ENCODE data around the gene MED27. TPM values are rescaled to one million over a fixed set of nuclear protein-coding genes. Genes with fewer than 3 reads are reported as not detected.

The MED27 gene
- total RNA-seq, 1 donor from 2014 or later: 28.2 TPM

DNA sequence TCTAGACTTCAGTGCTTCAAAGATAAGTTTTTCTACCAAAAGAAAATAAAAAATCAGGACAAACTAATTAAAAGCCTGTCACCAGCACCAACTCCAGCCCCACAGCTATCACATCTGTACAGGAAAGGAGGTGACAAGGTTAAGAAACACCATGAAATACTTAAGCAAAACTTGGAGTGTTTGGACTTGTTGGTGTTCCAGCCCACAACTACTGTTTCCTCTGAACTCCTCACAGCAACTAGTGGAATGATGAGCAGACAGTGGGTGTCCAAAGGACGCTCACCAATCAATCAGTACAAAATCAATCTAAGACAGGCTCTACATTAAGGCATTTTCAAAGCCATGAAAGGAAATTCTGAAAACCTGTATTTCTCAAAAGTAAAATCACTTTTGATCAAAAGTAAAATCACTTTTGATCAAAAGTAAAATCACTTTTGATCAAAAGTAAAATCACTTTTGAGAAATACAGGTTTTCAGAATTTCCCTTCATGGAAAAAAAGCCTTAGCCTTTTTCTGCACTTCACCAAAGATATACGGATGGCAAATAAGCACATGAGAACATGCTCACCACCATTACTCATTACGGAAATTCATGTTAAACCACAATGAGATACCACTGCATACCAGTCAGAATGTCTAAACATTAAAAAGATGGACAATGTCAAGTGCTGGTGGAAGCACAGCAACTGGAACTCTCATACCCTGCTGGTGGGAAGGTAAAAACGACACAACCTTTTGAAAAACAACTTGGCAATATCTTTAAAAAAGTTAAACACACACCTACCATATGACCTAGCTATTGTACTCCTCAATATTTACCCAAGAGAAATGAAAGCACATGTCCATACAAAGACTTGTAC, 79.7 kb downstream of the MED27 start:
- Mint-ChIP-seq H3K27me3 (ENCODE audit: low read depth) (no peaks in the 10 kb centered on the region), H3K9me3 (ENCODE audit: low read depth) (peaks cover 2% of the 10 kb centered on the region), H3K36me3 (ENCODE audit: low read depth) (peaks cover 5% of the 10 kb centered on the region), H3K27ac (ENCODE audit: unreplicated experiment) (peak overlapping the region; percentile 75), H3K4me1 (ENCODE audit: low read depth) (peaks cover 23% of the 10 kb centered on the region), H3K4me3 (ENCODE audit: unreplicated experiment) (no peak overlapping the region)
- no peak for DNase-seq (ENCODE audit: low spot score)
- TF ChIP-seq, protein P1, sequence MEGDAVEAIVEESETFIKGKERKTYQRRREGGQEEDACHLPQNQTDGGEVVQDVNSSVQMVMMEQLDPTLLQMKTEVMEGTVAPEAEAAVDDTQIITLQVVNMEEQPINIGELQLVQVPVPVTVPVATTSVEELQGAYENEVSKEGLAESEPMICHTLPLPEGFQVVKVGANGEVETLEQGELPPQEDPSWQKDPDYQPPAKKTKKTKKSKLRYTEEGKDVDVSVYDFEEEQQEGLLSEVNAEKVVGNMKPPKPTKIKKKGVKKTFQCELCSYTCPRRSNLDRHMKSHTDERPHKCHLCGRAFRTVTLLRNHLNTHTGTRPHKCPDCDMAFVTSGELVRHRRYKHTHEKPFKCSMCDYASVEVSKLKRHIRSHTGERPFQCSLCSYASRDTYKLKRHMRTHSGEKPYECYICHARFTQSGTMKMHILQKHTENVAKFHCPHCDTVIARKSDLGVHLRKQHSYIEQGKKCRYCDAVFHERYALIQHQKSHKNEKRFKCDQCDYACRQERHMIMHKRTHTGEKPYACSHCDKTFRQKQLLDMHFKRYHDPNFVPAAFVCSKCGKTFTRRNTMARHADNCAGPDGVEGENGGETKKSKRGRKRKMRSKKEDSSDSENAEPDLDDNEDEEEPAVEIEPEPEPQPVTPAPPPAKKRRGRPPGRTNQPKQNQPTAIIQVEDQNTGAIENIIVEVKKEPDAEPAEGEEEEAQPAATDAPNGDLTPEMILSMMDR (IDR thresholded peaks at IDR 0.05): peak; percentile 31

DNA sequence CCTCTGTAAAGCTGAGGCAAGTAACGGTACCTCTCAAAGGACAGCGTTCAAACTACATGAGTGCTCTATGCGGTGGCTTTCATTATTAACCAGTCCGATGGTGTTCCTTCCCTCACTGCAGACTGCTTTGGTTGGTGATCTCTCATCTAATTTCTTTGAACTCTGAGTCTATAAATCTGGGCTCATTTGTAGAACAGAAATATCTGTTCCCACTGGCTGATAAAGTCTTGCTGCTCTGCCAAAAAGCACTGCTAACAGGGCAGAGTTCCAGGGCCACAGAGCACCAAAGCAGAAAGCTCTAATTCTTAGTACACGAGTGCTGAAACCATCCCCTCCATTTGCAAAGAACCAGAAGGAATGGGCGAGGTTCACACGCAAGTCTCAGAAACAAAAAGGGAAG, 81.9 kb downstream of the MED27 start:
- H3K9me3 Mint-ChIP-seq (ENCODE audit: low read depth): peaks cover 2% of the 10 kb centered on the region
- TF ChIP-seq, protein P1 (IDR thresholded peaks at IDR 0.05): no peak
- H3K4me1 Mint-ChIP-seq (ENCODE audit: low read depth): peaks cover 23% of the 10 kb centered on the region
- H3K36me3 Mint-ChIP-seq (ENCODE audit: low read depth): peaks cover 7% of the 10 kb centered on the region
- H3K4me3 Mint-ChIP-seq (ENCODE audit: unreplicated experiment): no peak overlapping the region
- H3K27me3 Mint-ChIP-seq (ENCODE audit: low read depth): no peaks in the 10 kb centered on the region
- DNase-seq (ENCODE audit: low spot score): no peak
- H3K27ac Mint-ChIP-seq (ENCODE audit: unreplicated experiment): peak overlapping the region; percentile 1

DNA sequence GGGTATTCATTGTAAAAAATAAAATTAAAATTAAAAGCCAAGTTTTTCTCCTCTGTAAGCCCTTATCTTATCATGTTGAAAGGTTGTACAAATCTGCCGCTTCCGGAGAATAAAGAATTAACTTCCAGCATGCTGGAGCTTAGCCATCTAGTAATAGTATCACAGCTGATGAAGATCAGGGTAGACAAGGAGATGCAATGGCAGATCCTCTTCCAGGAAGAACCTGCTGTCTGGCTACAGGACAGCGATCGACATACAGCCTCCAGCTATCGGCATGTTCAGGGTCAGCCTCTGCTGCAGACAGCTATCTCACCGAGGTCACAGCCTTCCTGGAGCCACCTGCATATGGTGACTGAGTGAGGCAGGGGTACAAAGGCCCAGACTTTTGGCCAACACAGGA, 82.6 kb downstream of the MED27 start:
- H3K36me3 Mint-ChIP-seq (ENCODE audit: low read depth): peaks cover 7% of the 10 kb centered on the region
- H3K4me3 Mint-ChIP-seq (ENCODE audit: unreplicated experiment): no peak overlapping the region
- H3K27me3 Mint-ChIP-seq (ENCODE audit: low read depth): no peaks in the 10 kb centered on the region
- DNase-seq (ENCODE audit: low spot score): no peak
- no peak overlapping the region for H3K27ac Mint-ChIP-seq (ENCODE audit: unreplicated experiment)
- H3K9me3 Mint-ChIP-seq (ENCODE audit: low read depth): peaks cover 2% of the 10 kb centered on the region
- TF ChIP-seq, protein P1 (IDR thresholded peaks at IDR 0.05): no peak
- H3K4me1 Mint-ChIP-seq (ENCODE audit: low read depth): peaks cover 23% of the 10 kb centered on the region

DNA sequence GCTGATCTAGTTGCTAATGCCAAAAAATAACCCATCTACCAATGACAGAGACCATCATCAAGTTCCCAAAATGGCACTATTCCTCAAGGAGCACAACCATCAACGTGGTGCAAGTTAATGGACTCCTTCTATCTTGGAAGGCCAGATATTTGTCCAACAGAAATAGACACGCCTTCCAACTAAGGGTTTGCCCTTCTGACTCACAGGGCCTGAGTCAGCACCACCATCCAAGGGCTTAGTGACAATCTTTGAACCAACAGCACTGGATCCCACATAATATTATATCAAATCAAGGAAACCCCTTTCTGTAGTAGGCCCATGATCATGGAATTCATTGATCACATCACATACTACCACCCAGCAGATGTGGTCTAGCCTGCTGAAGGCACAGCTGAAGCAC, 84.3 kb downstream of the MED27 start:
- no peak for DNase-seq (ENCODE audit: low spot score)
- Mint-ChIP-seq H3K36me3 (ENCODE audit: low read depth) (peaks cover 7% of the 10 kb centered on the region), H3K4me1 (ENCODE audit: low read depth) (peaks cover 23% of the 10 kb centered on the region), H3K9me3 (ENCODE audit: low read depth) (peaks cover 2% of the 10 kb centered on the region), H3K4me3 (ENCODE audit: unreplicated experiment) (no peak overlapping the region), H3K27me3 (ENCODE audit: low read depth) (no peaks in the 10 kb centered on the region), H3K27ac (ENCODE audit: unreplicated experiment) (no peak overlapping the region)
- TF ChIP-seq, protein P1 (IDR thresholded peaks at IDR 0.05): no peak

DNA sequence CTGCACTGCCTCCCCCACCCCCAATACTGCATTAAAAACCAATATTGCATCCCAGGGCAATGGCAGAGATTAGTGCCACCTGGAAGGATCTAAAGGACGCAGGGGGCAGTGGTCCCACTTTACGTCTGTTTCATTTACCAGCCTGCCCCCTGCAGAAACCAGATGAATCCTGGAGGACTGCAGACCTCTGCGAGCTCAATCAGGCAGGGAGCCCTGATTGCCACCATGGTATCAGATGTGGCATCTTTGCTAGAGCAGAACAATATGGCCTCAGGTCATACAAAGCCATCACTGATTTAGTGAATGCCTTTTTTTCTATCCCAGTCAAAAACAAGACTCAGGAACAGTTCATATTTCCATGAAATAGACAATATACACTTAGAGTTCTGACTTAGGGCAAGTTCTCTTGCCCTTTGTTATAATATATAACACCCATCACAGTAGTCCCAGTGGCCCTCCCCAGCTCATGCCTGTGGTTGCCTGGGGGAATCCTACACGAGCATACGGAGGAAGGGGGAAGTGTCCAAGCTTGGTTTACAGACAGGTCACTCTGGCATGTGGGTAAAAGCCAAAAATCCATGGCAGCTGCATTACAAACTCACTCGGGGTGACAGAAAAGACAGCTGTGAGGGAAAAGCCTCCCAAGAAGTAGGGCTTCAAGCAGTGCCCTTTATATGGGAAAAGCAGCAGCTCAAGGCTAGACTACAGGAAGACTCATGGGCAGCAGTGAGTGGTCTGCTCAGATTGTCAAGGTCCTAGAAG, 85.1 kb downstream of the MED27 start:
- Mint-ChIP-seq H3K36me3 (ENCODE audit: low read depth) (peaks cover 7% of the 10 kb centered on the region), H3K9me3 (ENCODE audit: low read depth) (no peaks in the 10 kb centered on the region), H3K27ac (ENCODE audit: unreplicated experiment) (no peak overlapping the region), H3K4me1 (ENCODE audit: low read depth) (peaks cover 14% of the 10 kb centered on the region), H3K27me3 (ENCODE audit: low read depth) (no peaks in the 10 kb centered on the region), H3K4me3 (ENCODE audit: unreplicated experiment) (no peak overlapping the region)
- TF ChIP-seq, protein P1 (IDR thresholded peaks at IDR 0.05): no peak
- DNase-seq (ENCODE audit: low spot score): no peak

All from chondrocyte (in vitro differentiated cells).